AG04450 (cell line): ENCODE data around the gene SEC24D. TPM values are rescaled to one million over a fixed set of nuclear protein-coding genes. Genes with fewer than 3 reads are reported as not detected.
"Not testable (repeated sequence)": the region's sequence is repeated elsewhere in the genome, so short reads cannot be mapped to it uniquely, and the experiment has no call there.

Experiments
- CTCF ChIA-PET: fragments of 300-600, 350-600 bp; formaldehyde crosslinking; extraction: SDS; loops from one replicate; lab custom pipeline; 2022; ENCODE audit warnings: antibody characterized with exemption, inconsistent platforms; lab: Charles Lee
- POLR2A ChIA-PET: fragments of 350-600 bp; formaldehyde crosslinking; extraction: SDS; loops from one replicate; lab custom pipeline; 2021; ENCODE audit warnings: antibody characterized with exemption, inconsistent platforms; lab: Yijun Ruan, JAX
- DNase-seq: peaks from one replicate; pipeline ENCODE4 v3.0.0-alpha.2; 2011; ENCODE audit warnings: low read depth, low spot score
- H3K27ac ChIP-seq: one replicate; pipeline ENCODE4 v1.5.1; 2012; ENCODE audit warnings: low read depth, low read length, control low read depth
- H3K27me3 ChIP-seq: one replicate; pipeline ENCODE4 v1.6.0; 2012; ENCODE audit warnings: low read length; ENCODE audit not compliant: control insufficient read depth, insufficient read depth
- H3K4me3 ChIP-seq: 2 replicates; pipeline ENCODE4 v1.5.1; 2011; ENCODE audit warnings: mild to moderate bottlenecking, low read depth, low read length, control low read depth
- H3K9me3 ChIP-seq: 2 replicates; pipeline ENCODE4 v1.5.1; 2012; ENCODE audit warnings: low read length; ENCODE audit not compliant: control insufficient read depth, insufficient read depth
- CTCF ChIP-seq: IDR thresholded peaks from 2 replicates; pipeline ENCODE4 v1.5.1; 2011; ENCODE audit warnings: low read depth, low read length, control low read depth, inconsistent platforms
- polyA plus RNA-seq: library from polyadenylated mRNA; depleted of rRNA; stranded (reverse); fragments of >200 nt; gene quantifications from 2 replicates; pipeline ENCODE4 v1.2.3, GENCODE V29; 2011

The SEC24D gene
- polyA plus RNA-seq, 1 experiment, result 113 TPM

GRCh38 chr4:118797558-118798142, 38.3 kb downstream of the SEC24D start:
- DNase-seq, result peak; percentile 26
- Histone ChIP-seq H3K27me3 (no peaks in the 10 kb centered on the region), H3K9me3 (no peaks in the 10 kb centered on the region), H3K27ac (no peak overlapping the region), H3K4me3 (no peak overlapping the region)
- no peak for TF ChIP-seq CTCF
- POLR2A ChIA-PET, result no interaction called here
- CTCF ChIA-PET, result no interaction called here

GRCh38 chr4:118791690-118792446, 44.1 kb downstream of the SEC24D start:
- H3K27me3 ChIP-seq, POLR2A ChIA-PET, H3K27ac ChIP-seq, H3K4me3 ChIP-seq, H3K9me3 ChIP-seq, DNase-seq: not testable (repeated sequence)
- CTCF ChIA-PET, result interaction anchor here (3.0 kb wide), 1 partner anchor 20 kb away, joined by 10 read pairs; no protein-coding TSS in a partner anchor

- CTCF ChIA-PET, result interaction anchor here (1.0 to 3.0 kb wide), 2 partner anchors 19 to 75 kb away, joined by 3 to 10 read pairs; no protein-coding TSS in a partner anchor
Observed at GRCh38 chr4:118790544-118790943, 45.4 kb downstream of the SEC24D start.

GRCh38 chr4:118788911-118789310, 47.0 kb downstream of the SEC24D start:
- no peak overlapping the region for H3K4me3 ChIP-seq
- ChIA-PET POLR2A (no interaction called here), CTCF (interaction anchor here (3.0 kb wide), 1 partner anchor 17 kb away, joined by 10 read pairs; no protein-coding TSS in a partner anchor)
- no peaks in the 10 kb centered on the region; the same call in 1 of the 2 replicates for H3K9me3 ChIP-seq
- H3K27ac ChIP-seq, result no peak overlapping the region
- no peak for DNase-seq
- TF ChIP-seq CTCF, result no peak
- H3K27me3 ChIP-seq, result no peaks in the 10 kb centered on the region

More at GRCh38 chr4:118790544-118790943, 45.4 kb downstream of the SEC24D start:
- H3K9me3 ChIP-seq, result no peaks in the 10 kb centered on the region; the same call in 1 of the 2 replicates
- H3K27ac ChIP-seq, result no peak overlapping the region
- no peak overlapping the region for H3K4me3 ChIP-seq
- H3K27me3 ChIP-seq, result no peaks in the 10 kb centered on the region
- no peak for TF ChIP-seq CTCF
- POLR2A ChIA-PET, result no interaction called here
- DNase-seq, result no peak

GRCh38 chr4:118787844-118788380, 48.0 kb downstream of the SEC24D start:
- Histone ChIP-seq H3K4me3 (no peak overlapping the region), H3K27ac (no peak overlapping the region), H3K9me3 (peaks cover under 1% of the 10 kb centered on the region; the same call in 1 of the 2 replicates), H3K27me3 (no peaks in the 10 kb centered on the region)
- POLR2A ChIA-PET, result no interaction called here
- no peak for DNase-seq
- no peak for TF ChIP-seq CTCF
- CTCF ChIA-PET, result no interaction called here
